22Rv1 (cell line): ENCODE measurements around the gene KLHL29.

Experiments used
- H3K27ac ChIP-seq: fragments of 450-650 bp; 2 replicates; pipeline ENCODE4 v1.5.1; 2017
- CTCF ChIP-seq: fragments of 450-650 bp; IDR thresholded peaks from 2 replicates; pipeline ENCODE4 v1.5.1; 2017; ENCODE audit warnings: mild to moderate bottlenecking
- ZFX ChIP-seq: fragments of 450-650 bp; IDR thresholded peaks from 2 replicates; pipeline ENCODE4 v1.6.1; 2017; ENCODE audit warnings: antibody characterized with exemption, borderline replicate concordance

The KLHL29 gene

DNA sequence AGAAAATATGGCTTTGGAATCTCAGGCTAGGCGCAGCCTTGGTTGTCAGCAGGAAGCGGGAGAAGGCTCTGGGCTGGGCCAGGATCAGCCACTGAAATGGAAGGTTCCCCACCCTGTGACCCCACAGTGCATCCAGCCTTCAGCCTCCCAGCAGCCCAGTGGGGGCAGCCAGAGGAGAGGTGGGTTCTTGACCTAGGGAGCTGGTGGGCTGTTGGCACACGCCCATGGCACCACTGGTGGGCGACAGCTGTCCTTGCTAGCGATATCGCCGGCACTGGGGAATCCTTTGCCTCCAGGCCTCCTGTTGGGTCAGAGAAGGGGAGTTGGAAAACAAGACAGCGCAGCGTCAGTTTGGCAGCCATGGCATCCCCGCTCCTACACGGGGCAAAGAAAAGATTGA lies 92.4 kb downstream of the KLHL29 start:
- TF ChIP-seq ZFX (no peak), CTCF (no peak)

GRCh38 chr2:23478087-23478932 lies 93.3 kb downstream of the KLHL29 start:
- H3K27ac ChIP-seq = no peak overlapping the region
- TF ChIP-seq ZFX (no peak), CTCF (no peak)

More for the DNA sequence above, 92.4 kb downstream of the KLHL29 start:
- no peak overlapping the region for H3K27ac ChIP-seq

DNA sequence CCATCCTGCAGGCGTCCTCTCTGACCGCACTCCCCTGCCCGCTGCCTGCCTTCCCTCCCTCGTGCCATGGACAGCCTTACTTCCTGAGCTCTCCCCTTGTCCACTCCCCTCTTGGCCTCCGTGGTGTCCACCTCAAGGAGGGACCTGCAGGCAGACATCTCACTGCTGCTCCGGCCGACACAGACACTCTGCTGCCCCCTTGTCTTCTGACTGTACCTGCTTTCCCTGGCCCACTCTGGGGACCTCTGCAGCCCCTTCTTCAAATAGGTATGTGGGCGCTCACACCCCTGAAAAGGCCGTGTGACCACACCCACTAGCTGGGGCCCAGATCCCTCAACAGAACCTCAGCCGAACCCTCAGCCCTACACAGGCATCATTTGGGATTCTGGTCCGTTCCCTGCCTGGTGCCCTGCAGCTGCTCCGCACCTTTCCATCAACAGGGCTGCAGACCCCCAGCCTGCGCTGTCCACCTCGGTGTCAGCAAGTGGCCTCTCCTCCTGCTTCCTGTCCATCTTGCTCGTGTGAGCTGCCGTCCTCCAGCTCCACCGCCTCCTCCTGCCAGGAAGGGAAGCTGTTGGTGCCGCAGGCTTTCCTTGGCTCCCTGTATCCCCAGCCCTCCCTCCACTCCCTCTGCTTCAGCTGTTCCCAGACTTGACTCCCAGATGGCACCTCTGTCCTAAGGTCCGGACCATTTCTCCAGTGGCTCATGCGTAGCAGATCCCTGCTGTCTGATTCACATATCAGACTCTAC lies 94.1 kb downstream of the KLHL29 start:
- TF ChIP-seq ZFX (no peak), CTCF (no peak)
- H3K27ac ChIP-seq = no peak overlapping the region

GRCh38 chr2:23480957-23481797 lies 96.2 kb downstream of the KLHL29 start:
- TF ChIP-seq ZFX = no peak
- no peak overlapping the region for H3K27ac ChIP-seq

- TF ChIP-seq CTCF (no peak), ZFX (no peak)
- H3K27ac ChIP-seq = no peak overlapping the region
Observed at GRCh38 chr2:23482188-23482587, 97.2 kb downstream of the KLHL29 start.

GRCh38 chr2:23482607-23483006 lies 97.6 kb downstream of the KLHL29 start:
- TF ChIP-seq ZFX = no peak
- no peak overlapping the region for H3K27ac ChIP-seq

DNA sequence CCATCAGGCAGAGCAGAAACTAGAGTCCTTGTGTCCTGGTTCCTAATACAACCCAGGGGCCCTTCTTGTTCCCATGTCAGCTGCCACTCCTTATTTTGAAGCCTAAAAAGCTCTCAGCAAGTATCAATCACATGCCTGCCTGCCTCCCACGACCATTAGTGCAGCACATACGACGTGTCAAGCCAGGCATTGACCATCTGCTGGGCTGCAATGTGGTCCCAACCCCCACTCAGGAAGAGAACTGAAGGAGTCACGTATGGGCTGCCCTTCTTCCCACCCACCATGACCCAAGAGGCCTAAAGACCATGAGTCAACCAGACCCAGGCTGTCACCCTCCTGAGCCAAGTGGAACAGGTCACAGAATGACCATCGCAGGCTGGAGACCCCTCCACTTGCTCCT lies 98.8 kb downstream of the KLHL29 start:
- no peak for TF ChIP-seq CTCF
- no peak for TF ChIP-seq ZFX
- H3K27ac ChIP-seq = no peak overlapping the region
